Activated naive CD4-positive, alpha-beta T cell (primary cell): ENCODE measurements around the gene KCNG2.

Source experiments
- DNase-seq, 4 experiments: peaks; one replicate each; lab custom pipeline; 2025; lab: John Stamatoyannopoulos, UW

The KCNG2 gene

GRCh38 chr18:79769698-79770500, 27.8 kb upstream of the KCNG2 start:
- DNase-seq, result no peak

DNA sequence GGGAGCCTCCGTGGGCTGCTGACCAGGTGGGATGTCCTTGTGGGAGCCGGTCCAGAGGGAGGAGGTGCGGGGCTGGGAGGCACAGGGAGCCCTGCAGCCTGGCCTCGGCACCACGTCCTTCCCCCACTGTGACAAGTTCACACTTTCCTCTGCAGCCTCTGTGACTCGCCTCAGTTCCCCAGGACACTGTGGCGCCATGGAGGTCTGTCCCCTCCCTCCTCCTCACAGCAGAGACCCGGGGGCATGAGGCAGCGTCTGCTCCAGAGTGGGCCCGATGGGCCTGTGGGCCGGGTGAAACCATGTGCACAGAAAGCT, 27.3 kb upstream of the KCNG2 start:
- no peak for DNase-seq

DNA sequence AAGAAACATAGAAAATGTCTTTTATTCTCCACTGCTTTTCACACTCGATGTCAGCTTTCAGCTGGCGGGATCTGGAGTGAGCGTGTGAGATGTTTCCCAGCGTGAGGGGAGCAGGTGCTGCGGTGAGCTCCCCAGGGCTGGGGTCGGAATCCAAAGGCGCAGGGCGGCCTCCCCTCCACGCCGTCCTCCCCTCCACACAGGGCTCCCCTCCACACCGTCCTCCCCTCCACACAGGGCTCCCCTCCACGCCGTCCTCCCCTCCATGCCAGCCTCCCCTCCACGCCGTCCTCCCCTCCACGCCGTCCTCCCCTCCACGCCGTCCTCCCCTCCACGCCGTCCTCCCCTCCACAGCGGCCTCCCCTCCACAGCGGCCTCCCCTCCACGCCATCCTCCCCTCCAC, 26.9 kb upstream of the KCNG2 start:
- DNase-seq, result no peak

DNA sequence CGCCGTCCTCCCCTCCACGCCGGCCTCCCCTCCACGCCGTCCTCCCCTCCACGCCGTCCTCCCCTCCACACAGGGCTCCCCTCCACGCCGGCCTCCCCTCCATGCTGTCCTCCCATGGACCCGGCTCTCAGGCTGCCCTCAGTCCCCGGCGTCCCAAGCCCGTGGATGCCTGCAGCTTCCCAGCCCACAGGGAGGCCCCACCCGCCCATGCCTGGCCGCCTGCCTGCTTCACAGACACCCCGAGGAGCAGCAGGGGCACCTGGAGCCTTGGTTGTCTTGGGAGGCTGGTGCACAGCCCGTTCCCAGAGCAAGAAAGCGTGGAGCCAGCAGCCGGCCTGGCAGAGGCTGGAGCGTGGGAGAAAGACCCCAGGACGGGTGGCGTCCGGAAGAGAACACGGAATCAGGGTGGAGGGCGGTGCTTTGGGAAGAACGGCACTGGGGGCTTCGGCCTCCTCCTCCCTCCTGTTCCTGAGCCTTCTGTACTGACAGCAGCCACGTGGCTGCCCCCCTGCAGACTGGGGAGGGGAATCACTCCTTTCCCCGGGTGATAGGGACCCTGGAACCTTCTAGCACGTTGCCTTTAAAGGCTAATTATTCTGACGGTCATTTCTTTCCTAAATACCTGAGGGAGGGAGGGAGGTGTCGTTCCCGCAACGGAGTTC, 26.2 kb upstream of the KCNG2 start:
- DNase-seq, result no peak

GRCh38 chr18:79772108-79772864, 25.5 kb upstream of the KCNG2 start:
- no peak for DNase-seq

GRCh38 chr18:79772865-79773696, 24.7 kb upstream of the KCNG2 start:
- DNase-seq, result no peak

DNA sequence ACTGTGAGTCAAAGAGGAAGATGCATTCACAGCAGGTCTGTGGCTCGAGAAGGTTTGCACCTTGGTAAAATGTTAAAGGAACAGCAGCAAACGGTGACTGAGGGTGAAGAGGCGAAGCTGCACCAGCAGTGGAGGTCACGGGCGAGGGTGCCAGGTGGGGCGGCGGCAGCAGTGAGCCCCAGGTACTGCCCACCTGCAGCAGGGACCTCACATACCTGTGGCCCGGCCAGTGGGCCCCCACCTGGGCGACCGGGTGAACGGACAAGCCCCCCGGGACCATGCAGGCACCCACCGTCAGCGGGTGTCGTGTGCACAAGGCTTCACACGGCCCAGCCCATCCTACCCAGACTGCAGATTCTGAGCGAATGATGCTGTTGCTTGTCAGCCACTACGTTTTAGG, 23.6 kb upstream of the KCNG2 start:
- no peak for DNase-seq

DNA sequence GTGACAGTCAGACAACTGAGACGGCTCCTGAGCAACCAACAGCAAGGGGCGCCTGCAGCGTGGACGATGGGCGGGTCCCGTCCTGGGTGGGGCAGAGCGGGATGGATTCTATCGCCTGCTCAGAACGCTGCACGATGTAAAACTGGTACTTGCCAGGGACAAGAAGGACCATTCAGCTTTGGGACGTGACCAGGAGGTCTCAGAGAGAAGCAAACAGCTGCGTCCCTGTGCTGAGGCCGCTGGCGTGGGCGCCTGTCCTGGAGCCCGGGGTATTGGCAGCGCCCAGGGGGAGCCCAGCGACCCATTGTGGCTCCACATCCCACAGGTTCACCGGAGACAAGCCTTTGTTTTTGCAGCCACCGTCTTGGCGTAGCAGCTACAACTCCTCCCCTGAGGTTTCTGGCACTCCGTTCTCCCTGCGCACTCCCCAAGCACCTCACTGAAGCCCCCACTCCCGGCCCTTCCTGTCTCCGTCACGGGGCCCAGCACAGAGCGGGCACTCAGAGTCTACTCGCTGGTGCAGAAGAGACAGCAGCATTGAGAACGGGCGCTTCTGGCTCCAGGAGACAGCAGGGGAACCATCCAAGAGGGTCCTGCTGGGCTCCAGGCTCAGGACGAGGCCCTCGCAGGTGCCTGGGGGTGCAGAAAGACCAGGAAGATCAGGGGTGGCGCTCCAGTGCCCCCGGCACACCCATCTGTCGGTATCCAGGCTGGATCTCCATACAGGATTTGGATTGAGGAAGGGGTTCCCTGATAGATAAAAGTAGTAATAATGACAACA, 22.1 kb upstream of the KCNG2 start:
- DNase-seq, result no peak

DNA sequence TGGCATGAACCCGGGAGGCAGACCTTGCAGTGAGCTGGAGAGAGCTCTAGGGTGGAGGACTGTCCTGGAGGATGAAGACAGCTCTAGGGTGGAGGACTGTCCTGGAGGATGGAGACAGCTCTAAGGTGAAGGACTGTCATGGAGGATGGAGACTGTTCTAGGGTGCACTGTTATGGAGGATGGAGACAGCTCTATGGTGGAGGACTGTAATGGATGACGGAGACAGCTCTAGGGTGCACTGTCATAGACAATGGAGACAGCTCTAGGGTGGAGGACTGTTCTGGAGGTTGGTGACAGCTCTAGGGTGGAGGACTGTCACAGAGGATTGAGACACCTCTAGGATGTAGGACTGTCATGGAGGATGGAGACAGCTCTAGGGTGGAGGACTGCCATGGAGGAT, 21.1 kb upstream of the KCNG2 start:
- no peak for DNase-seq

DNA sequence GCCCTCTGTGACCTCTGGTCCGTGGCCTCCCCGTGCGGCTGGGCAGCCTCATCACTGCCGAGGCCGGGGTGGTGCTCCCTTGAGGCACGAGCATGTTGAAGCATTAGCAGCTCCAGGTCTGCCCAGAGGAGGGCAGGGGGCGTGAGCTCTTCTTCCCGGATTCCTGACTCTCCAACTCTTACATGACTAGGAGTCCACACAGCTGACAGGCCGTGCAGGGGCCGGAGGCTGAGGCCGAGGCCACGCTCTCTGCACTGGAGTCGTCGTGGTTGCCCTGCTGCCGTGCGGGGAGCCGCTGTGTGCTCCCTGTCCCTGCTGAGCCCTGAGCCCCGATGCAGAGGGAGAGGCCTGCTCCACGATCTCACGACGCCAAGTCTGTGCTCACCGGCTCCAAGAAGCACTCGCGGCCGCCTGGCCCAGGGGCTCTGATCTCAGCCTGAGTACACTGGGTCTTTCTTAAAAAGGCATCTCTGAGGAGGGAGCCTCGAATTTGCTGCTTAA, 19.4 kb upstream of the KCNG2 start:
- DNase-seq, result no peak

- DNase-seq, result no peak
Observed at GRCh38 chr18:79779021-79779699, 18.6 kb upstream of the KCNG2 start.

DNA sequence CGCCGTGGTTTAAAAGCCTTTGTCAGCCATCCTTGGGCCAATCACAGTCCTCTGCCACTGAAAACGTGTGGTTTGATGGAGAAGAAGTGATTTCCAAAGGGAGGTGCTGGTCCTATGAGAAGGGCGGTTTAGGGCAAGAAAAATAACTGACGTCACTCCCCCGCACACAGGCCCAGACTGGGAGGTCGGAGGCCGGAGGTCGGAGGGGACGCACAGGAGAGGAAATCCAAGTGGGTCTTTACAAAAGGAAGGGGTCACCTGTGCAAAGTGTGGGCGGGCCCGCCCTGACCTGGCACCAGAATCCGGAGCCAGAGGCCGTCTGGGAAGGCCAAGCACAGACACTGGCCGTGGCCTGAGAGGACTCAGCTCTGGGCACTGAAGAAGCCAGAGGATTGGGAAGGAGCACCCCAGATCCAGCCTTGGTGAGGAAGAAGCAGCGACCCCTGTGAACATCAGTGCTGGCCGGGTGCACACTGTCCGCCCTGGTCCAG, 18.0 kb upstream of the KCNG2 start:
- DNase-seq, result no peak

DNA sequence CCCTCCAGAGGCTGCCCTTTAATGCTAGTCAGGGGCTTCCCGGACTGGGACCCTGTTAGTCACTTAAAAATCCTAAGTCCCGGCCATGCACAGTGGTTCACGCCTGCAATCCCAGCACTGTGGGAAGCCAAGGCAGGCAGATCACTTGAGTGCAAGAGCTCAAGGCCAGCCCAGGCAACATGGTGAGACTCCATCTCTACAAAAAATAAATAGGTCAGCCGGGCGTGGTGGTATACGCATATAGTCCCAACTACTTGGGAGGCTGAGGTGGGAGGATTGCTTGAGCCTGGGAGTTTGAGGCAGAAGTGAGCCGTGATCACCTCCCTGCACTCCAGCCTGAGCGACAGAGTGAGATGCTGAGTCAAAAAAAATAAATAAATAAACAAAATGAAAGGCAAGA, 17.2 kb upstream of the KCNG2 start:
- DNase-seq, result no peak

- DNase-seq, result no peak
Observed at GRCh38 chr18:79781331-79781941, 16.3 kb upstream of the KCNG2 start.

- no peak for DNase-seq
Observed at GRCh38 chr18:79782566-79783308, 15.0 kb upstream of the KCNG2 start.

DNA sequence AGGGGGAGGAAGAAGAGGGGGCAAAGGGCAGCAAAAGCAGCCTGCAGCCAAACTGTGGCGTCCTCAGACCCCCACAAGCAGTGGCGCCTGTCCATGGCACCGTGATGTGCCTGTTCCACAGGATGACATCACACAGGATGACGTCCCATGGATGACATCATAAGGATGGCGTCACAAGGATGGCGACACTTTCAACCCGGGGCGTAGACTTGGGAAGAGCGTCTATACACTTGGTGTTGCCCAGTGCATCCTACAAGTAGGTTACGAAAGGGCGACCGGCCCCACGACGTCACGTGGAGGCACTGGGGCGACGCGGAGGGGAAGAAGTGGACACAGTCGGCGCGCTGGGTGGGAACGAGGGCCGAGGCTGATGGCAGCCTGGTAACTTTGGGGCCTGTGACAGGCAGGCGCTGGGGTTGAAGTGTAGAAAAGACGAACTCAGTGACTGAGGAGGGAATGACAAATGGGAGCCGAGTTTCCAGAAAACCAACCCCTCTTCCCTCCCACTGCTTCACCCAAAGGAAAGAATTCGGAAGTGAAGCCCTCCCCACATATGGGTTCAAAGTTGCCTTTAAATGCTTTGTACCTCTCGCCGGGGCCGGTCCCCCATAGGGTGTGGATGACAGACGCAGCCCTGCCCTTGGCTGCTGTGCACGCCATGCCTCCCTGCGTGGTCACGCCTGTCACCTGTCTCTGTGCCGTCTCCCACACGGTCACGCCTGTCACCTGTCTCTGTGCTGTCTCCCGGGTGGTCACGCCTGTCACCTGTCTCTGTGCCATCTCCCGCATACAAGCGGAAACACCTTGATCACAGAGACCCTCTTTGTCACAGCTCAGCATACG, 13.4 kb upstream of the KCNG2 start:
- no peak for DNase-seq

DNA sequence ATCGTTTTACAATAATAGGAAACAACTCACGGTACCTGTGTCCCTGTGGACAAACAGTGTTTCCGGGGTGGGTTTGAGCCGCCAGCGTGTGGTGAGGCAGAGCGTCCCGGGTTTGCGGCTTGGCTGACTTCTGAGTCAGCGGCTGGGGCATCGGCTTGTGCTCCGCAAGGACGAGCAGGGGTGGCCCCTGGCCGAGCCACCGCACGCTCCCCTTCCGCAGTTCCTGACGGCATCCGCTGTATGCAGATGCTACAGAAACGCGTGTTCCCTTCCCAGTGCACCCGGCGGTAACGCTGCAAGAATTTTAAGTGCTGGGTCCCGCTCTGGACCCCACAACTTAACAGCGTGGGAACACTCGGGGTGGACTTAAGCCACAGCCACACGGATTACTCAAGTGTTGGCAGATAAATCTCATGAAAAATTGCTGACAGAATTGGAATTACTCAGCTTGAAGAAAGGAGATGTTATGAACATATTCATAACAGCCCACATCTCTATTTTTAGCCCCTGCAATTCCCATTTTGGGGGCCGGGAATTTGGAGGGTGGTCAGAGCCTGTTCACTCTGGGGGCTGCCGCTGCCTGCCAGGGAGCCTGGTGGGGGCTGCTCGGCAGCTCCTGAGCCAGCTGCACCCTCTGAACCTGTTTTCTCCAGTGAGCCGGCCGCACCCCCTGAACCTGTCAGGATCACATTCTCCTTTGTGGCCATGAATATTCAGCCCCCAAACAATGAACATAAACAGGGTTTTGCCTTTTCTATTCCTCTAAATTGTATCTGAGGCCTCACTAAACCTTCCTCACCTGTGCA, 12.6 kb upstream of the KCNG2 start:
- DNase-seq, result no peak

- no peak for DNase-seq
Observed at GRCh38 chr18:79785831-79786230, 11.9 kb upstream of the KCNG2 start.
